GM21717 (cell line): Measurements from ENCODE around the gene PNMA8B.
"Not testable (repeated sequence)": the region's sequence is repeated elsewhere in the genome, so short reads cannot be mapped to it uniquely, and the experiment has no call there.

Experiments
- ATAC-seq: cut with Tn5 transposase; IDR thresholded peaks from one replicate; pipeline ENCODE4 v1.9.1; 2021; ENCODE audit warnings: mild to moderate bottlenecking, moderate library complexity; ENCODE audit not compliant: unreplicated experiment

Gene PNMA8B

GRCh38 chr19:46495786-46496099 lies at the start of gene PNMA8B:
PNMA8B (minus strand) TSS chr19:46495867; CDS start chr19:46495465, 402 bp downstream.
- no peak for ATAC-seq

DNA sequence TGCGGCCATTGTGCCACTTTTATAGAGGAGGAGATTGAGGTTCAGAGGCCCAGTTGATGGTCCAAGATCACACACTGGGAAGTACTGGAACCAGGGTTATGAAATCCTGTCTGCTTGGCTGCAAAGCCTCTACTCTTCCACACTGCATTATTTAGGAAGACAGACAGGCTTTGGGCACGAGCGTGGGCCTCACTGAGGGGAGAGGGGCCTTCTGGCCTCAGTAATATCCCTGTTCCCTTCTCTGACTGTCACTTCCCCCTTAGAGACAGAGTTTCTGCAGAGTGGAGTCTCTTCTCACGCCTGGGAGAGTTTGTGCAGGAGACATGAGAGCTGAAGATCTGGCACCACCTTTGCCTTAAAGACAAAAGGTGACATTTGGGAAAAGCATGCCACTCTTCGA lies 49.0 kb upstream of the PNMA8B start:
- no peak for ATAC-seq

DNA sequence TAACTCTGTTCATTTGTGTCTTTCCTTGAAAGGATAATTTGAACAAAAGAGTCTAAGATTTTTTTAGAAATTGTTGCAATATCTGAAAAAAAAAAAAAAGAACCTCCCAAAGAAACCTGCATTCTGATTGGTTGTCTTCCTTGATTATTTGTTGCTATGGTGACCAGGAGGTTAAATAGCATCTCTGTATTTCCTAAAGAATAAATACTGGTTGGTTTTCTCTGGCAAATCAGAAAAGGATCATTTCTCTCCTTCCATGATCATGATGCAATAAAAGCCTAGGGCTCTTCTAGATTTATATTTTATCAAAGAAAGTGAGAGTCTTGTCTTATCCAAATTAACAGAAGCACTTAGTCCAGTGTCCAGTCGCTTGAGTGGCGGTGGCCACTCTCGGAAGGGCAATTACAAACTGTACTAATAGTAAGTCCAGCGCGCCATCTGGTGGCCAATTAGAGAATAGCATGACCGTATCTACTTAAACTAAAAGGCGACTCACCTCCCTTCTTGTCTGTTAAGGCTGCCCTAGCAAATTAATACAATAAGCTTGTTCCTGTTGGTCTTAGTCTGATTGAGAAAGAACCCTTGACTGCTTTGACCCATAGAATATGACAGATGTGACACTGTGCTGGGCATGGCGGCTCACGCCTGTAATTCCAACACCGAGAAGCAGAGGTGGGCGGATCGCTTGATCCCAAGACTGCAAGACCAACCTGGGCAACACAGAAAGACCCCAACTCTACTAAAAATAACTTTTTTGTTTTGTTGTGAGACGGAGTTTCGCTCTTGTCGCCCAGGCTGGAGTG lies 47.0 kb upstream of the PNMA8B start:
- ATAC-seq, result no peak

- ATAC-seq, result no peak
Measured at GRCh38 chr19:46537136-46538097, 41.8 kb upstream of the PNMA8B start.

GRCh38 chr19:46536391-46536790 lies 40.7 kb upstream of the PNMA8B start:
- ATAC-seq, result no peak

DNA sequence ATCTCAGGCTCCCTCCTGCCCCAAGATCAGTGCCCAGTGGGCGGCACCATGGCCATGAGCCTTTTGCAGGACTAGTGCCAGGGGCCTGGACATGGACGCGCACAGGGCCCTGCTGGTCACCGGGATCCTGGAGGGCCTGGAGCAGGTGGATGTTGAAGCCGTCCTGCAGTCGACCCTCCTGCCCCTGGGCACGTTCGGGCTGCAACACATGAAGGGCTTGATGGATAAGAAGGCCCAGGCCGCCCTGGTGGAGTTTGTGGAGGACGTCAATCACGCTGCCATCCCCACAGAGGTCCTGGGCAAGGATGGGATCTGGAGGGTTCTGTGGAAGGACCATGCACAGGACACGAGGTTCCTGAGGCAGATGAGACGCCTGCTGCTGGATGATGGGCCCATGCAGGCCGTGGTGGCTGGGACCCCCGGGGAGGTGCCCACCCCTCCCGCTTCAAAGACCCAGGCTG lies 38.0 kb upstream of the PNMA8B start:
- ATAC-seq, result no peak

DNA sequence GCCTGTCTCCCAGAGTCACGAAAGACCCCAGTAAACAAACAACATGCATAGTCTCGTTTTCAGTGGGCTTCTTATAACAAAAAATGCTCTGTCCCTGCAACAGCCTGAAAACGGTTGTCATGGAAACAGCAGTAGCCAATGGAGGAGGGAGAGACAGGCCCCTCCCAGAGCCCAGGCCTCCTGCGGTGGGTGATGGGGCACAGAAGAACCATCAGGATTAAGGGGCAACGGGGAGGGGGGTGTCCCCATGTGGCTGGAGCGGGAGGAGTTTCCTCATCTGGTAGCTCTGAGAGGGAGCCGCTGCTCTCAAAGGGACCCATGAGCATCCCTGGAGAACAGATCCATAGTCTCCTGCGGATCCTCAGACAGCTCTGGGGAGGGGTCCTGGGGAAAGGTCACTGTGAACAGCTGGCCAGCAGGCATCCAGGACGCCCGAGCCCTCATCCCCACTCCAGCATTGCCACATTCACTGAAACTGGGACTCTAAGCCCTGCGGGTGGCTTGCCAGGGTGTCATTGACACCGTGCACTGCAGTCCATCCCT lies 37.5 kb upstream of the PNMA8B start:
- ATAC-seq, result no peak

- ATAC-seq, result no peak
Measured at GRCh38 chr19:46530636-46531035, 35.0 kb upstream of the PNMA8B start.

- no peak for ATAC-seq
Measured at GRCh38 chr19:46529622-46530451, 34.2 kb upstream of the PNMA8B start.

- no peak for ATAC-seq
Measured at GRCh38 chr19:46528601-46529590, 33.2 kb upstream of the PNMA8B start.

GRCh38 chr19:46526801-46527200 lies 31.1 kb upstream of the PNMA8B start:
- ATAC-seq, result not testable (repeated sequence)

DNA sequence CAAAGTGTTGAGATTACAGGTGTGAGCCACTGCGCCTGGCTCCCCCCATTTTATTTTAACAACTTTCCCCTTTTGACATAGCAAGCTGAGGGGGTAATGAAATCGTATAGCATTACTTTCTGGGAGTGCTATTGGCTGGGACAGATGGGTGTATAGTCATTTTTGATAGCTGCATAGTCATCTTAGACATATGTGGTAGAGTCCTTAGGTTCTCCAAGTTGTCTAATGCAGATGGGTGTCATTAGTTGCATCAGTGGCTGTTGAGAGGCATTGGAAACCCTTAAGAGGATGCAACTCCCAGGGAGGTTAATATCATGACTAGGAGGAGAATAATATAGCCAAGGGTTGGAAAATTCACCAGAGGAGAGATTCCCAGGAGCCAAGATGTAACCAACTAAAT lies 28.6 kb upstream of the PNMA8B start:
- no peak for ATAC-seq

DNA sequence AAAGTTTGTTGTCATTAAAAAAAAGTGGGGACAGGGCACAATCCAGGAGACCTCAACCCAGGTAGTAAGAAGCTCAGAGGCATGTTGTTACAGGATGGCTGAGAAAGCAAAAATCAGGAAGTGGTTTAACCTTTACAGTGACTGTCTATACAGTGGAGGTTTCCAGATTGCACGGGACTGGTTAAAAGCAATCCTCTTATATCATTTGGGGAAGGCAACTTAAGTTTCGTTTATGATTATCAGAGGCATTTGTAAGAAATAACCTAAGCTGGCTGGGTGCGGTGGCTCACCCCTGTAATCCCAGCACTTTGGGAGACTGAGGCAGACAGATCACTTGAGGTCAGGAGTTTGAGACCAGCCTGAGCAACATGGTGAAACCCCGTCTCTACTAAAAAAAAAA lies 27.3 kb upstream of the PNMA8B start:
- not testable (repeated sequence) for ATAC-seq

DNA sequence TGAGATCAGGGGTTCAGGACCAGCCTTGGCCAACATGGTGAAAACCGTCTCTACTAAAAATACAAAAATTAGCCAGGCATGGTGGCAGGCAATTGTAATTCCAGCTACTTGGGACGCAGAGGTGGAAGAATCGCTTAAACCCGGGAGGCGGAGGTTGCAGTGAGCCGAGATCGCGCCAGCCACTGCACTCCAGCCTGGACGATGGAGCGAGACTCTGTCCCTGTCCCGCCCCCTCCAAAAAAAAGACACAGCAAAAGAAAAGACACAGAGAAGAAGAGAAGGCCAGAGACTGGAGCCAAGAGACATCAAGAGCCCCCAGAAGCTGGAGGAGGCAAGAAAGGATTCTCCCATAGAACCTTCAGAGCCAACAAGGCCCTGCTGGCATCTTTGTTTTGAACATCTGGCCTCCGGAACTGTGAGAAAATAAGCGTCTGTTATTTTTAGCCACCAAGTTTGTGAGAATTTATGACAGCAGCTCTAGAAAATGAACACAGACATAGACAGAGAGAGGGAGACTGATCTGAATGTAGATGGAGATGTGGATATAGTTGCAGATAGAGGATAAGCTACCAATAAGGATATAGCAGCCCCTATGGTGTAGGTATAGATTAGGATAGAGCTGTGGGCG lies 25.7 kb upstream of the PNMA8B start:
- ATAC-seq, result no peak

- ATAC-seq, result no peak
Measured at GRCh38 chr19:46520616-46521015, 24.9 kb upstream of the PNMA8B start.

GRCh38 chr19:46517471-46517870 lies 21.8 kb upstream of the PNMA8B start:
- no peak for ATAC-seq

DNA sequence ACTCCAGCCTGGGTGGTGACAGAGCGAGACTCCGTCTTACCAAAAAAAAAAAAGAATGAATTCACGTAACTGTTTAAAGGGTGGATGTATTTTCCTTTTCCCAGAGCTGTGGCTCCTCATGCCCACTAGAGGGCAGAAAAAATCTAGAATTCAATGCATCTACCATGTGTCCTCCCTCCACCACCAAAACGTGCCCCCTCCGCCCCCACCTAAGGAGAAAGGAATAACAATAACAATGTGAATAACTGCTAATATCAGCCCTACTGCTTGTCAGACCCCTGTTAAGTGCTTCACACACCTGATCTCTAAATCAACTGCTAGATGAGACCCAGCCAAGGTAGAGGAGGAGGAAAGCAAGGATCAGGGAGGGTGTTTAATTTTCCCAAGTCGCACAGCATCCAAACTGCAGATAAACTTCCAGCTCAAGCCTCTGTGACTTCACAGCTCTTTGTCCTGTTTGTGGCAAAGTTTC lies 20.2 kb upstream of the PNMA8B start:
- no peak for ATAC-seq

GRCh38 chr19:46515290-46515609 lies 19.6 kb upstream of the PNMA8B start:
- no peak for ATAC-seq
